ENCODE measurements around the gene ADD3. TPM values are rescaled to one million over a fixed set of nuclear protein-coding genes. Genes with fewer than 3 reads are reported as not detected.
"Not testable (repeated sequence)": the region's sequence is repeated elsewhere in the genome, so short reads cannot be mapped to it uniquely, and the experiment has no call there.

Gene ADD3
- total and polyA plus RNA-seq, 2 donors, result 83.4 to 444 TPM

GRCh38 chr10:110113670-110114337 is 106.0 kb downstream of the ADD3 start:
- no peaks in the 10 kb centered on the region for H3K4me1 ChIP-seq (ENCODE audit: insufficient read depth)
- WGBS, result 96% methylated on average over 4 of the region's 4 CpGs
- DNase-seq (ENCODE audit: extremely low spot score), result no peak
- H3K27ac ChIP-seq (ENCODE audit: low read depth), result no peak overlapping the region
- peaks cover 3% of the 10 kb centered on the region for H3K36me3 ChIP-seq (ENCODE audit: insufficient read depth)
- H3K4me3 ChIP-seq (ENCODE audit: low read depth, low read length), result no peak overlapping the region

- WGBS, result 97% methylated on average over 2 of the region's 2 CpGs
- DNase-seq (ENCODE audit: extremely low spot score); H3K4me1 ChIP-seq (ENCODE audit: insufficient read depth); H3K27ac ChIP-seq (ENCODE audit: low read depth); H3K4me3 ChIP-seq (ENCODE audit: low read depth, low read length); H3K36me3 ChIP-seq (ENCODE audit: insufficient read depth): not testable (repeated sequence)
Observed at GRCh38 chr10:110114668-110115067, 106.9 kb downstream of the ADD3 start.

GRCh38 chr10:110115784-110116520 is 108.2 kb downstream of the ADD3 start:
- Histone ChIP-seq H3K4me3 (ENCODE audit: low read depth, low read length) (no peak overlapping the region), H3K4me1 (ENCODE audit: insufficient read depth) (no peaks in the 10 kb centered on the region), H3K27ac (ENCODE audit: low read depth) (no peak overlapping the region), H3K36me3 (ENCODE audit: insufficient read depth) (peaks cover 6% of the 10 kb centered on the region)
- 80% methylated on average over 4 of the region's 4 CpGs for whole genome bisulfite sequencing
- no peak for DNase-seq (ENCODE audit: extremely low spot score)

GRCh38 chr10:110118891-110119621 is 111.3 kb downstream of the ADD3 start:
- Histone ChIP-seq H3K4me1 (ENCODE audit: insufficient read depth) (no peaks in the 10 kb centered on the region), H3K4me3 (ENCODE audit: low read depth, low read length) (no peak overlapping the region), H3K36me3 (ENCODE audit: insufficient read depth) (peaks cover 6% of the 10 kb centered on the region), H3K27ac (ENCODE audit: low read depth) (no peak overlapping the region)
- 90% methylated on average over 1 of the region's 1 CpG for WGBS
- DNase-seq (ENCODE audit: extremely low spot score), result no peak

- Histone ChIP-seq H3K27ac (ENCODE audit: low read depth) (no peak overlapping the region), H3K4me1 (ENCODE audit: insufficient read depth) (no peaks in the 10 kb centered on the region), H3K4me3 (ENCODE audit: low read depth, low read length) (no peak overlapping the region), H3K36me3 (ENCODE audit: insufficient read depth) (peaks cover 6% of the 10 kb centered on the region)
- 86% methylated on average over 2 of the region's 2 CpGs for WGBS
- DNase-seq (ENCODE audit: extremely low spot score), result no peak
Observed at GRCh38 chr10:110123594-110123993, 115.8 kb downstream of the ADD3 start.

- Histone ChIP-seq H3K36me3 (ENCODE audit: insufficient read depth) (peaks cover 3% of the 10 kb centered on the region), H3K27ac (ENCODE audit: low read depth) (no peak overlapping the region), H3K4me3 (ENCODE audit: low read depth, low read length) (no peak overlapping the region), H3K4me1 (ENCODE audit: insufficient read depth) (no peaks in the 10 kb centered on the region)
- no peak for DNase-seq (ENCODE audit: extremely low spot score)
Observed at GRCh38 chr10:110129490-110129889, 121.7 kb downstream of the ADD3 start.

GRCh38 chr10:110134917-110135316 is 127.1 kb downstream of the ADD3 start:
- 85% methylated on average over 3 of the region's 3 CpGs for WGBS
- no peak for DNase-seq (ENCODE audit: extremely low spot score)
- Histone ChIP-seq H3K27ac (ENCODE audit: low read depth) (no peak overlapping the region), H3K36me3 (ENCODE audit: insufficient read depth) (no peaks in the 10 kb centered on the region), H3K4me3 (ENCODE audit: low read depth, low read length) (no peak overlapping the region), H3K4me1 (ENCODE audit: insufficient read depth) (no peaks in the 10 kb centered on the region)

GRCh38 chr10:110135836-110136235 is 128.1 kb downstream of the ADD3 start:
- H3K4me3 ChIP-seq (ENCODE audit: low read depth, low read length); H3K27ac ChIP-seq (ENCODE audit: low read depth); H3K36me3 ChIP-seq (ENCODE audit: insufficient read depth); DNase-seq (ENCODE audit: extremely low spot score); H3K4me1 ChIP-seq (ENCODE audit: insufficient read depth): not testable (repeated sequence)
- 90% methylated on average over 6 of the region's 6 CpGs for WGBS

- DNase-seq (ENCODE audit: extremely low spot score), result peak; percentile 64
- Histone ChIP-seq H3K4me1 (ENCODE audit: insufficient read depth) (no peaks in the 10 kb centered on the region), H3K36me3 (ENCODE audit: insufficient read depth) (no peaks in the 10 kb centered on the region), H3K27ac (ENCODE audit: low read depth) (no peak overlapping the region), H3K4me3 (ENCODE audit: low read depth, low read length) (no peak overlapping the region)
- under 1% methylated on average over 2 of the region's 2 CpGs for WGBS
Observed at GRCh38 chr10:110137142-110137545, 129.4 kb downstream of the ADD3 start.

- no peaks in the 10 kb centered on the region for H3K36me3 ChIP-seq (ENCODE audit: insufficient read depth)
- 68% methylated on average over 5 of the region's 5 CpGs for WGBS
- H3K4me1 ChIP-seq (ENCODE audit: insufficient read depth), result no peaks in the 10 kb centered on the region
- no peak overlapping the region for H3K27ac ChIP-seq (ENCODE audit: low read depth)
- no peak overlapping the region for H3K4me3 ChIP-seq (ENCODE audit: low read depth, low read length)
- peak; percentile 50 for DNase-seq (ENCODE audit: extremely low spot score)
Observed at GRCh38 chr10:110138197-110138812, 130.5 kb downstream of the ADD3 start.

- DNase-seq (ENCODE audit: extremely low spot score), result no peak
- Histone ChIP-seq H3K27ac (ENCODE audit: low read depth) (no peak overlapping the region), H3K4me1 (ENCODE audit: insufficient read depth) (no peaks in the 10 kb centered on the region), H3K4me3 (ENCODE audit: low read depth, low read length) (no peak overlapping the region), H3K36me3 (ENCODE audit: insufficient read depth) (no peaks in the 10 kb centered on the region)
- WGBS, result 86% methylated on average over 1 of the region's 1 CpG
Observed at GRCh38 chr10:110141185-110141584, 133.4 kb downstream of the ADD3 start.

GRCh38 chr10:110141871-110142635 is 134.3 kb downstream of the ADD3 start:
- WGBS, result 73% methylated on average over 9 of the region's 9 CpGs
- no peaks in the 10 kb centered on the region for H3K36me3 ChIP-seq (ENCODE audit: insufficient read depth)
- H3K4me3 ChIP-seq (ENCODE audit: low read depth, low read length), result no peak overlapping the region
- no peaks in the 10 kb centered on the region for H3K4me1 ChIP-seq (ENCODE audit: insufficient read depth)
- H3K27ac ChIP-seq (ENCODE audit: low read depth), result no peak overlapping the region
- DNase-seq (ENCODE audit: extremely low spot score), result no peak

GRCh38 chr10:110142965-110143364 is 135.2 kb downstream of the ADD3 start:
- Histone ChIP-seq H3K27ac (ENCODE audit: low read depth) (no peak overlapping the region), H3K4me3 (ENCODE audit: low read depth, low read length) (no peak overlapping the region), H3K36me3 (ENCODE audit: insufficient read depth) (no peaks in the 10 kb centered on the region), H3K4me1 (ENCODE audit: insufficient read depth) (no peaks in the 10 kb centered on the region)
- no peak for DNase-seq (ENCODE audit: extremely low spot score)
- 85% methylated on average over 6 of the region's 6 CpGs for WGBS
